HG03135 (cell line): ENCODE results near the gene ZNF341.

Experiments used
- ATAC-seq: cut with Tn5 transposase; IDR thresholded peaks from one replicate; pipeline ENCODE4 v1.9.1; 2021; ENCODE audit warnings: mild to moderate bottlenecking, moderate library complexity; ENCODE audit not compliant: unreplicated experiment

ZNF341 gene

GRCh38 chr20:33839591-33839990 lies 107.8 kb downstream of the ZNF341 start:
- no peak for ATAC-seq

GRCh38 chr20:33840160-33840559 lies 108.4 kb downstream of the ZNF341 start:
- no peak for ATAC-seq

DNA sequence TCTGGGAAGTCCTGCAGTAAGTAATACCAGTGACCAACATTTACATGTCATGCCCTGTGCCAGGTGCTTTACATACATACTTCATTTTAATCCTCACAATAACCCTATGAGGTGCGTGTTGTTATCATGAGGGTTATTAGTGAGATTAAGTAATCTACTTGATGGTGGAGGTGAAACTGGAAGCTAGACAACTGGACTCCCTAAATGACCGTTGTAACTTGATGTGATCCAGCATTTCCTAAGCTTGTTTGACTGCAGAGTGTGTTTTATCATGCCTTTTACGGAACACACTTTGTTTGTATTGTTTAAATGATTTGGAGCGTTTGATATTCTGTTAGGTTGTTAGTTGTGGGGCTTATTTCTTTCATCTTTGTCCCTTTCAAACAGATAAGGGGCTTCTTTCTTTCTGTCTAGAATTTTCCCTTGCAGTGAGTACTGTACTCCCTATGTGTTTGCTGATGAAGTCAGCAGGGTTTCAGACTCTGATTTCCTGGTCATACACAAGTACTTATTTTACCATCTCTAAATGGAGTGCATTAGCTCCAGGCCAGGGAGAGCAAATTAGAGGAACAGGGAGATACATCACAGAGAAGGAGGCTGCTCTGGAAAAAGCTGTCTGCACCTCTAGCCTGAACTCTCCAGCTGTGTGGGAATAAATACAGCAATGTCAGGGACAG lies 109.1 kb downstream of the ZNF341 start:
- ATAC-seq, result no peak

DNA sequence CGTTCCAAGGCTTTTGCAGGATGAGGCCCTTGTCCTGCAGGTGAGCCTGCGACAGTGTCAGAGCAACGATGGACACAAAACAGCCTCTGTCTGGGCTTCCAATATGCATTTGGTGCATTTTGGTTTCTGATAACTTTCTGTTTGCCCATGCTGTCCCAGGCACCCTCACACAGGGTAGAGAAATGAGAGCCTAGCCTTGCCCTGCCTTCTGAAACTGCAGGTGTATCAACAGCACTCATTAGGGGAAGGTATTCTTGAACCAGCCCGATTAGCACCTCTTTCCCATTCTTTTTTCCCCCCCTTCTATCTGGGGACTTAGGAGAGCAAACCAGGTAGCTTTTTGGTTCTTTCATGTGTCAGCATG lies 109.6 kb downstream of the ZNF341 start:
- no peak for ATAC-seq
